Smooth muscle cell (in vitro differentiated cells): Measurements from ENCODE around the gene CCSAP. TPM values are rescaled to one million over a fixed set of nuclear protein-coding genes. Genes with fewer than 3 reads are reported as not detected.

ENCODE experiments used
- DNase-seq: peaks from one replicate; lab custom pipeline; 2025; ENCODE audit not compliant: unreplicated experiment; lab: John Stamatoyannopoulos, UW
- H2AFZ ChIP-seq: fragments of 200-600 bp; sonication (generic); 2 replicates; pipeline ENCODE4 v1.6.0; 2016; ENCODE audit warnings: antibody characterized with exemption, low read depth, mild to moderate bottlenecking
- H3F3A ChIP-seq: fragments of 200-600 bp; sonication (generic); 2 replicates; pipeline ENCODE4 v1.6.0; 2017; ENCODE audit warnings: antibody characterized with exemption, low read depth
- H3K27ac ChIP-seq: fragments of 200-600 bp; sonication (generic); 2 replicates; pipeline ENCODE4 v1.5.1; 2016; ENCODE audit warnings: low read depth, mild to moderate bottlenecking
- H3K27me3 ChIP-seq: fragments of 200-600 bp; sonication (generic); 2 replicates; pipeline ENCODE4 v1.6.1; 2016; ENCODE audit warnings: low read depth, mild to moderate bottlenecking
- H3K36me3 ChIP-seq: fragments of 200-600 bp; sonication (generic); 2 replicates; pipeline ENCODE4 v1.5.1; 2016; ENCODE audit warnings: low read depth
- H3K4me1 ChIP-seq: fragments of 200-600 bp; sonication (generic); 2 replicates; pipeline ENCODE4 v1.5.1; 2016; ENCODE audit warnings: low read depth
- H3K4me2 ChIP-seq: fragments of 200-600 bp; sonication (generic); 2 replicates; pipeline ENCODE4 v1.6.0; 2016; ENCODE audit warnings: mild to moderate bottlenecking
- H3K4me3 ChIP-seq: fragments of 200-600 bp; sonication (generic); 2 replicates; pipeline ENCODE4 v1.5.1; 2016; ENCODE audit warnings: mild to moderate bottlenecking
- H3K79me2 ChIP-seq: fragments of 200-600 bp; sonication (generic); 2 replicates; pipeline ENCODE4 v1.6.0; 2016; ENCODE audit warnings: low read depth, mild to moderate bottlenecking
- H3K9ac ChIP-seq: fragments of 200-600 bp; sonication (generic); 2 replicates; pipeline ENCODE4 v1.6.0; 2016; ENCODE audit warnings: low read depth
- H3K9me3 ChIP-seq: fragments of 200-600 bp; sonication (generic); replicated peaks from 2 replicates; pipeline ENCODE4 v1.5.1; 2016; ENCODE audit warnings: low read depth
- H4K20me1 ChIP-seq: fragments of 200-600 bp; sonication (generic); 2 replicates; pipeline ENCODE4 v1.6.0; 2016; ENCODE audit warnings: low read depth
- WGBS: methylation state at CpG from one replicate; pipeline ENCODE4 v1.1.7; 2016; ENCODE audit warnings: low lambda C conversion rate; 5-methylcytosine and 5-hydroxymethylcytosine counted together
- polyA plus RNA-seq: library from polyadenylated mRNA; unstranded; fragments of >200 nt; fragmentation: Nextera tagmentation; extraction: Ambion mirVana; gene quantifications from 2 replicates; pipeline ENCODE4 v1.2.1, GENCODE V29; 2016
- total RNA-seq: library from RNA; depleted of rRNA; stranded (reverse); fragments of >200 nt; gene quantifications from 2 replicates; pipeline ENCODE4 v1.2.3, GENCODE V29; 2014
- TF ChIP-seq, protein P1 (sequence below): fragments of 200-600 bp; sonication (generic); IDR thresholded peaks from 2 replicates; pipeline ENCODE4 v1.5.1; 2017; ENCODE audit warnings: borderline replicate concordance, mild to moderate bottlenecking, antibody characterized with exemption; ENCODE audit not compliant: insufficient read depth, poor library complexity, severe bottlenecking

Gene CCSAP
- total RNA-seq (12.0 and 13.3 TPM in 2 replicates), polyA plus RNA-seq (2.5 and 5.2 TPM in 2 replicates)

GRCh38 chr1:229342656-229343569 is at the start of gene CCSAP:
Gene CCSAP (minus strand): TSS chr1:229343047. CDS start chr1:229342465, 582 bp downstream.
- H3K27ac ChIP-seq = no peak within 1 kb of the TSS
- H3K4me2 ChIP-seq = peak within 1 kb of the TSS; percentile 98
- DNase-seq = peak; percentile 42
- peak within 1 kb of the TSS; percentile 58 for H3K9ac ChIP-seq
- peaks cover 7% of the 10 kb centered on the region for H3F3A ChIP-seq
- WGBS = under 1% methylated on average over 44 of the region's 83 CpGs
- TF ChIP-seq, protein P1, sequence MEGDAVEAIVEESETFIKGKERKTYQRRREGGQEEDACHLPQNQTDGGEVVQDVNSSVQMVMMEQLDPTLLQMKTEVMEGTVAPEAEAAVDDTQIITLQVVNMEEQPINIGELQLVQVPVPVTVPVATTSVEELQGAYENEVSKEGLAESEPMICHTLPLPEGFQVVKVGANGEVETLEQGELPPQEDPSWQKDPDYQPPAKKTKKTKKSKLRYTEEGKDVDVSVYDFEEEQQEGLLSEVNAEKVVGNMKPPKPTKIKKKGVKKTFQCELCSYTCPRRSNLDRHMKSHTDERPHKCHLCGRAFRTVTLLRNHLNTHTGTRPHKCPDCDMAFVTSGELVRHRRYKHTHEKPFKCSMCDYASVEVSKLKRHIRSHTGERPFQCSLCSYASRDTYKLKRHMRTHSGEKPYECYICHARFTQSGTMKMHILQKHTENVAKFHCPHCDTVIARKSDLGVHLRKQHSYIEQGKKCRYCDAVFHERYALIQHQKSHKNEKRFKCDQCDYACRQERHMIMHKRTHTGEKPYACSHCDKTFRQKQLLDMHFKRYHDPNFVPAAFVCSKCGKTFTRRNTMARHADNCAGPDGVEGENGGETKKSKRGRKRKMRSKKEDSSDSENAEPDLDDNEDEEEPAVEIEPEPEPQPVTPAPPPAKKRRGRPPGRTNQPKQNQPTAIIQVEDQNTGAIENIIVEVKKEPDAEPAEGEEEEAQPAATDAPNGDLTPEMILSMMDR = no peak
- peak within 1 kb of the TSS; percentile 76 for H2AFZ ChIP-seq
- H3K79me2 ChIP-seq = peaks cover 13% of the 10 kb centered on the region
- H3K36me3 ChIP-seq = no peaks in the 10 kb centered on the region
- peaks cover 3% of the 10 kb centered on the region for H3K27me3 ChIP-seq
- H3K4me3 ChIP-seq = peak within 1 kb of the TSS; percentile 88
- H4K20me1 ChIP-seq = no peaks in the 10 kb centered on the region
- H3K9me3 ChIP-seq = no peaks in the 10 kb centered on the region
- peaks cover 21% of the 10 kb centered on the region for H3K4me1 ChIP-seq

GRCh38 chr1:229390130-229390529 is 47.3 kb upstream of the CCSAP start:
- Histone ChIP-seq H3K4me3 (no peak overlapping the region), H3F3A (no peaks in the 10 kb centered on the region), H3K36me3 (no peaks in the 10 kb centered on the region), H3K27ac (no peak overlapping the region), H3K9ac (no peak overlapping the region), H2AFZ (no peak overlapping the region), H4K20me1 (no peaks in the 10 kb centered on the region), H3K79me2 (no peaks in the 10 kb centered on the region), H3K27me3 (no peaks in the 10 kb centered on the region), H3K4me1 (no peaks in the 10 kb centered on the region), H3K9me3 (no peaks in the 10 kb centered on the region), H3K4me2 (no peak overlapping the region)
- WGBS = 95% methylated on average over 7 of the region's 7 CpGs
- no peak for DNase-seq
- TF ChIP-seq, protein P1 = no peak

DNA sequence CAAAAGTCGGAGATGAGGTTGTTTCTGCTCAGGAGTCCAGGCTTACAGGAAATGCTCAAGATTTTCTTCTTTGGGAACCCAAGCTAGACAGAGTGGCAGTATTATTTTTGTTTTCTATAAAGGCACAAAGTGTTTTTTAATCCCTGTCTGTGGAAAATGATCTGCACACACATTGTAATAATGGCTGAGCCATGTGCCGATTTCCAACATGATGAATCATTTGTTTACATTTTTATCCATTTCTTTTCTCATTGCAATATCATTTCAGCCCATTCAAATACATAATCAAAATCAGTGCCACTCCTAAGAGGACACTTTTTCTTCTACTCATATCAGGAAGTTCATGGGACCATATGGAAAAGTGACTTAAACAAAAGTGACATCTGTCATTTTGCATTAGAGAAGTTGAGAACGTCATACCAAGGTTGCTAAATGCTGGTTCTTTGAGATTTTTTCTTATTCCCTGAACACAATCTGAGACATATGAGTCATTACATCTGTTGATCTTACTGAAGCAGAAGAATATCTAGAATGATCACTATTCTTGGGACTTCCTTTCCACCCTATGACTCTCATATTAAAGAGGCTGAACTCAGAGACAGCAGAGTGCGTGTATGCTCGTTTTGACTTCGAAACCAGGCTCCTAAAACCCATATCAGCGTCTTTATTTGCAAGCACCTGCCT is 46.2 kb upstream of the CCSAP start:
- Histone ChIP-seq H3K9ac (no peak overlapping the region), H4K20me1 (no peaks in the 10 kb centered on the region), H3K79me2 (no peaks in the 10 kb centered on the region), H3K4me3 (no peak overlapping the region), H3K27me3 (no peaks in the 10 kb centered on the region), H3K4me2 (no peak overlapping the region), H3K36me3 (no peaks in the 10 kb centered on the region), H3K27ac (no peak overlapping the region), H2AFZ (no peak overlapping the region), H3K4me1 (no peaks in the 10 kb centered on the region), H3F3A (no peaks in the 10 kb centered on the region), H3K9me3 (no peaks in the 10 kb centered on the region)
- TF ChIP-seq, protein P1 = no peak
- no peak for DNase-seq
- WGBS = 84% methylated on average over 7 of the region's 7 CpGs
